SJSA1 (cell line): ENCODE measurements around the gene PELI2. TPM values are rescaled to one million over a fixed set of nuclear protein-coding genes. Genes with fewer than 3 reads are reported as not detected.
A peak's percentile ranks its signal among the peaks of the same experiment; 100 is the strongest.

Source experiments
- DNase-seq, 2 experiments: peaks; one replicate each; pipeline ENCODE4 v3.0.0-alpha.2; 2015 to 2020; ENCODE audit warnings: low spot score in 2 of 2, low read depth in 1 of 2
- H3K27ac ChIP-seq: fragments of 250-450 bp; sonication (Bioruptor Pico); 2 replicates; pipeline ENCODE4 v1.5.1; 2020; ENCODE audit warnings: mild to moderate bottlenecking, moderate library complexity
- H3K27me3 ChIP-seq: fragments of 250-450 bp; sonication (Bioruptor Pico); replicated peaks from 2 replicates; pipeline ENCODE4 v1.5.1; 2020; ENCODE audit warnings: mild to moderate bottlenecking, moderate library complexity
- H3K36me3 ChIP-seq: fragments of 250-450 bp; sonication (Bioruptor Pico); 2 replicates; pipeline ENCODE4 v1.5.1; 2020; ENCODE audit warnings: mild to moderate bottlenecking
- H3K4me1 ChIP-seq: fragments of 250-450 bp; sonication (Bioruptor Pico); replicated peaks from 2 replicates; pipeline ENCODE4 v1.6.1; 2021; ENCODE audit warnings: mild to moderate bottlenecking
- H3K4me3 ChIP-seq: fragments of 250-450 bp; sonication (Bioruptor Pico); 2 replicates; pipeline ENCODE4 v1.5.1; 2020; ENCODE audit warnings: mild to moderate bottlenecking
- H3K9me3 ChIP-seq: fragments of 250-450 bp; sonication (Bioruptor Pico); replicated peaks from 2 replicates; pipeline ENCODE4 v1.5.1; 2020; ENCODE audit warnings: mild to moderate bottlenecking
- total RNA-seq: library from RNA; depleted of rRNA; stranded (reverse); fragments of >200 nt; shearing (Covaris generic); gene quantifications from 2 replicates; pipeline ENCODE4 v1.2.3, GENCODE V29; 2014

Gene PELI2
- total RNA-seq, 1 experiment from 2014 or later = 9.6 TPM

DNA sequence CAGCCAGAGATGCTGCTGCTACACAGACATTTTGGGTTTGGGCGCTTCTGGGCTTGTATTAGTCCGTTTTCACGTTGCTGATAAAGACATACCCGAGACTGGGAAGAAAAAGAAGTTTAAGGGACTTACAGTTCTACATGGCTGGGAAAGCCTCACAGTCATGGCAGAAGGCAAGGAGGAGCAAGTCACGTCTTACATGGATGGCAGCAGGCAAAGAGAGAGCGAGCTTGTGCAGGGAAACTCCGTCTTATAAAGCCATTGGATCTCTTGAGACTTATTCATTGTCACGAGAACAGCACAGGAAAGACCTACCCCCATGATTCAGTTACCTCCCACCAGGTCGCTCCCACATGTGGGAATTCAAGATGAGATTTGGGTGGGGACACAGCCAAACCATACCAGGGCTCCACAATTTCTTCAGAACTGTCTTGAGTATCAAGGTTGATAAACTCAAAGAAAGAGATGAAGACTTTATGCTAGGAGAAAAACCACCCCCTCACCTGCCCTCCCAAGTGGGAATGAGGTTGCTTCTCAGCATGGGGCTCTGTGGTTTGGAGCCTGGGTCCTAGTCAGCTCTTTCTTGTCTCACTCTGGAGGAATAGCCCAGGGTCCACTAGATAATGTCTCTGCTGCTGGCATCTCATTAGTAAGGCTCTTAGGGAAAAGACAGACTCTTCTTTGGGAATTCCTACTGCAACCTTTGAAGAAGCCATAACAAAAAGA, 200.3 kb downstream of the PELI2 start:
- H3K27ac ChIP-seq = no peak overlapping the region
- DNase-seq = no peak
- no peaks in the 10 kb centered on the region; the same call in 1 of the 2 replicates for H3K36me3 ChIP-seq
- no peaks in the 10 kb centered on the region for H3K27me3 ChIP-seq
- H3K4me3 ChIP-seq = no peak overlapping the region
- no peaks in the 10 kb centered on the region for H3K9me3 ChIP-seq
- H3K4me1 ChIP-seq = no peaks in the 10 kb centered on the region

DNA sequence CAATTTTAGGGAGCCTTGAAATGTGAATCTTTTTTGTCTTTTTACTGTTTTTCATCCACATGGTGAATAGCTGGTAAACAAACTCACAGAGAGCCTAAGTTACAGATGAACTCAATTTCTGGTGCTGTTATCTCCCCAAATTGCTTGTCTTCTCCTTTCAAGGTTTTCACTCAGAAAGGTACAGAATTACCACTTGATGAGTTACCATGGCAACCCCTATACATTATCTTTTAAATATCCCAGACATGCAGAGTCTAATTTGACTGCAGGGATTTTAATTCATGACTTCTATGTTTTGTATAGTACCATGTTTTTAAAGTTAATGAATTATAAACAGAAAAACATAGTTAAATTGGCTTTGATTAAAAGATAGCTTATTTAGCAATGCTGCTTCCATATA, 203.7 kb downstream of the PELI2 start:
- no peak for DNase-seq
- no peaks in the 10 kb centered on the region for H3K27me3 ChIP-seq
- no peaks in the 10 kb centered on the region; the same call in 1 of the 2 replicates for H3K36me3 ChIP-seq
- H3K9me3 ChIP-seq = no peaks in the 10 kb centered on the region
- H3K4me1 ChIP-seq = peaks cover 17% of the 10 kb centered on the region
- no peak overlapping the region for H3K27ac ChIP-seq
- no peak overlapping the region for H3K4me3 ChIP-seq

DNA sequence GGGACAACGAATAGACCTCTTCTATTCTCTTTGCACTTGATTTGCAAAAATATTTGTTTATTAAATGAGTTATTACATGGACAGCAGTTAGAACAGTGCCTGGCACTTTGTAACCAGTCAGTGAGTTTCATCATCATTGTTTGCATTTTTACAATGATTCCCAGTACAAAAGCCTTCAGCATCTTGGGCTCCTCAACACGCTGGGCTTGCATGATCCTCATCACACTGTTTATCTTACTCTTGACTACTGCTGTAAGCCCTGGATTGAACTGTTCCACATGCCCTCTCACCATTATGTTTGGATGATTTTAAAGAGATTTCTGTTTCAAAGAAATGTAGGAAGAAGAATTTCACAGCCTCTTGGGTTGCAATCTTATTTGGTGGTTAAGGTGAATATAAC, 204.3 kb downstream of the PELI2 start:
- Histone ChIP-seq H3K9me3 (no peaks in the 10 kb centered on the region), H3K4me1 (peaks cover 17% of the 10 kb centered on the region), H3K36me3 (no peaks in the 10 kb centered on the region; the same call in 1 of the 2 replicates), H3K27ac (no peak overlapping the region), H3K4me3 (no peak overlapping the region), H3K27me3 (no peaks in the 10 kb centered on the region)
- DNase-seq = no peak

DNA sequence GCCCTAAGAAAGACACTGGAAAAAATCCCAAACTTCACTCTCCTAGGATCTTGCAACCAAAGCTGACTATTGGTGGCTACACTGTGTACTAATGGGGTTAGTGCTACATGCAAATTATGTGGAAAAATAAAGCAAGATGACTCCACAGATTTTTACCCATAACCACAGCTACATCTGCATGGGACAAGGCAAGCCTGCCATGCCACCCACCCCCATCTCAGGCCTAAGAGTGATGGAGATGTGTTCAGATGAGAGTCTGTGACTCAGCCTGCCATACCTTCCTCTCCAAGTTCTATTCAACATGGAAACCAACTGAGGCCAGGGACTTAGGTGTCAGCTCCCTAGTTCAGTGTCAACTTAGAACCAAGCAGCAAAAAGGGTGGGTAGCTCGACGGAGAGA, 206.2 kb downstream of the PELI2 start:
- H3K27ac ChIP-seq = no peak overlapping the region
- no peak overlapping the region for H3K4me3 ChIP-seq
- H3K36me3 ChIP-seq = no peaks in the 10 kb centered on the region; the same call in 1 of the 2 replicates
- no peaks in the 10 kb centered on the region for H3K27me3 ChIP-seq
- H3K4me1 ChIP-seq = peaks cover 17% of the 10 kb centered on the region
- DNase-seq = no peak
- H3K9me3 ChIP-seq = no peaks in the 10 kb centered on the region

DNA sequence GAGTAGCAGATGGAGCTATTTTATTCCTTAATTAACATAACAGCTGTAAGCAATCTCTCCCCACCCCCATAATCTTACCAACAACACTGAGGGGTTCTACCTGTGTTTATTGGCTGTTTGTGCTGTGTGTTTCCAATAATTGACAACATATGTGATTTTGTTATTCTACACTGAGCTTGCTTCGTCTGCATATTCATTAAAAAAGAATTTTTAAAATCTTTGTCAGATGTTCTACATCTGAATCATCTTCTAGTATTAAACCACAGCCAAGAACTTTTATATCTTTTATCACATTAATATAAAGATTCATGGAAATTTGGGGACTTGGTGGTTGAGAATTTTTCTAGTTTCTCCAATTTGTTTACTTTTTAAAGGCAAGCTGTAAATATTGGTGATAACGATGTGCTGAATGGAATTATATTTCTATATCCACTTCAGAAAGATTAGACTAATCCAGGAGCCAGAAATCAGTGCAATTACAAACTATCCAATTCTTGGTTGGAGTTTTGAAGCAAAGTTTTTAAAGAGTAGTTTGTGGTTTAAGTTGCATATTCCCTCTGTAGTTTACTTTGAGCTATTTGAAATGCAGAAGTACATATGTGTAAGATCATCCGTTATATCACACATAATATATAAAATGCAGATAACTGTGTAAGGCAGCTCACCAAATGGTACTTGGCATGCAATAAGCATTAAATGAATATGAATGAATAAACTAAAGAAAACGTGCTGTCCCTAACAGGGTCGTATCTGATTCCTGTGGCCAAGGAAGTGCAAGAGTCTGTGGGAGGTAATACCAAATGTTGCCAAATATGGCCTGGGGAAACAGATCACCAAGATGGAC, 206.9 kb downstream of the PELI2 start:
- Histone ChIP-seq H3K27ac (peak overlapping the region; percentile 15; the same call in 1 of the 2 replicates), H3K36me3 (no peaks in the 10 kb centered on the region; the same call in 1 of the 2 replicates), H3K4me3 (no peak overlapping the region), H3K4me1 (peaks cover 17% of the 10 kb centered on the region), H3K9me3 (no peaks in the 10 kb centered on the region), H3K27me3 (no peaks in the 10 kb centered on the region)
- no peak for DNase-seq

DNA sequence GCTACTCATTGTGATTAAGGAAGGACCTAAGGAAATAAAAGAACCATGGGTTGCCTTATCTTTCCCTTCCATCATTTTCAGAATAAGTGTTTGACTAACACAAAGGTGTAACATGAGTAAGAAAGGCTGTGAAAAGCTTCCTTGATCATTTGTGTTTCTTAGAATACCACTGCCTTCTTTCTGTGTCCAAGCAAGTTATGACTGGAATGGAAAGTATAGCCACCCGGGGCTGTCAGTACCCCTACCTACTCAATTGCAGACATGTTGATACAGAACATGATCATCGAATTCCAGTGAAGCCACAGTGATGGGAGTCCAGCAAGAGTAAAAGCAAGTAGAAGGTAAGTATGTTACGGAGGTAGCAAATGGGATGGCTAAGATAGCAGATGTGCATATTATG, 209.8 kb downstream of the PELI2 start:
- Histone ChIP-seq H3K27me3 (no peaks in the 10 kb centered on the region), H3K4me1 (peaks cover 23% of the 10 kb centered on the region), H3K27ac (no peak overlapping the region), H3K4me3 (no peak overlapping the region), H3K36me3 (no peaks in the 10 kb centered on the region), H3K9me3 (no peaks in the 10 kb centered on the region)
- no peak for DNase-seq

DNA sequence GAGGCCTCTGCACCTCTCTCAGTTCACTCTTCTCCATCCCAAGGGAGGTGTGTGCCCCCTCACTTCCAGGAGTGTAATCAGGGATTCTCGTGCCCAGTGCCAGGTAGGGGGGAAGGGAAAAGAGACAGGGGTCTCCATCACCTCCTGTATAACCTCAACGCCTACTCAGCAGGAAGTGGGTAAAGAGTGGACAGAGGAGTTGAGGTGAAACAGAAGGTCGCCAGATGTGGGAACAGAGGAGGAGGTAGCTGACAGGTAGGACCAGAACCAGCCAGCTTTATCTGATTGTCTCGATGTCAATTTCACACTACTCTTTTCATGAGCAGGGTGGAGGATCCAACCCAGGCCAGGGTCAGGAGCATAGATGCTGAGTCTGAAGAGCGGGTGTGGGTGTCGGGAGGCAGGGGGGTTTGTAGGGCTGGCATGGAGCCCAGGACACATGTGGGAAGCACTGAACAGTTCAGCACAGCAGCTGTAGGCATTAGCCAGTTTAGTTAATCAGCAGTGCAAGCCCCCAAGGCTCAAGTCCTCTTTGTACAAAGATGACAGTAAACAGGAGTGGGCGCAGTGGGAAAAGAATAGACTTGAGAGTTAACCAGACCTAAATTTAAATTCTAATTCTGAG, 213.5 kb downstream of the PELI2 start:
- H3K4me1 ChIP-seq = peaks cover 27% of the 10 kb centered on the region
- H3K4me3 ChIP-seq = no peak overlapping the region
- no peak for DNase-seq

DNA sequence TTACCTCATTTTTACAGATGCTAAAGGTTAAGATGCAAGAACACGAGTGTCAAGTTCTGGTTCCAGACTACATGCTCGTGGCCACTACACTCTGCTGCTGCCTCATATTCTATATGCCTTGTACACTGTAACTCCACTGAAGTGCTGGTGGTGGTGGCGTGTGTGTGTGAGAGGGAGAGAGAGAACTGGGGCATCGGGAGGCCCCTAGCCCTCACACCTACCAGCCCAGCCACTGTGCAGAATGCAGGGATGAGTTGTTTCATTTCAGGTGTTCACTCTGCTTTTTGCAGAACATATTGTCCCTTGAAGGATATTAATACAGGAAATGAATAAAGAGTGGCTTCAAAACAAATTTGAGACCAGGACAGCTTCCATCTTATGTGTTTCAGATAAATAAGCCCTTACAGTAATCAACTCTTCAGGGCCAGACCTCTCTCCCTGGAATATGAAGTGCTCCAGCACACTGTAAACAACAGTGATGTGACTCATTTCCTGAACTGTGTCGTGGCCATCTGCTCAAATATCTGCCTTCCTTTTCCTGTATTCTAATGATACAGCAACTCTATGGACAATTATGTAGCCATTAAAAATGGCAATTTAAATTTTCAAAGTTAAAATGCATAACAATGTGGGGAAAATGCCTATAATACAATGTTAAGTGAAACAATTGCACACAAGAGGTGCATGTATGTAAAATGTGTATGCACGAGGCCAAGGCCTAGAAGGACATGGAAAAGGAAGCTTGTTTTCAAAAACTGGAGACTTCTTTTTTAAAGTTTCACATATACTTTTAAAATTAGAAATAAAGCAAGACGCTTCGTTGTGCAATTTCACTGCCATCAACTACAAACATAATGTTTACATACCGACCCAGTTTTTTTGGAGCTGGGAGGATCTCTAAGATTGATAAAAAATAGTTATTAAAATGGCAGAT, 215.4 kb downstream of the PELI2 start:
- H3K27me3 ChIP-seq = no peaks in the 10 kb centered on the region
- H3K36me3 ChIP-seq = no peaks in the 10 kb centered on the region
- H3K4me1 ChIP-seq = peaks cover 30% of the 10 kb centered on the region
- peak overlapping the region; percentile 71 for H3K27ac ChIP-seq
- no peak overlapping the region for H3K4me3 ChIP-seq
- peak; percentile 64 to 75 for DNase-seq
- no peaks in the 10 kb centered on the region for H3K9me3 ChIP-seq

More for the DNA sequence above, 213.5 kb downstream of the PELI2 start:
- H3K27me3 ChIP-seq = no peaks in the 10 kb centered on the region
- no peak overlapping the region for H3K27ac ChIP-seq
- H3K9me3 ChIP-seq = no peaks in the 10 kb centered on the region
- no peaks in the 10 kb centered on the region for H3K36me3 ChIP-seq

DNA sequence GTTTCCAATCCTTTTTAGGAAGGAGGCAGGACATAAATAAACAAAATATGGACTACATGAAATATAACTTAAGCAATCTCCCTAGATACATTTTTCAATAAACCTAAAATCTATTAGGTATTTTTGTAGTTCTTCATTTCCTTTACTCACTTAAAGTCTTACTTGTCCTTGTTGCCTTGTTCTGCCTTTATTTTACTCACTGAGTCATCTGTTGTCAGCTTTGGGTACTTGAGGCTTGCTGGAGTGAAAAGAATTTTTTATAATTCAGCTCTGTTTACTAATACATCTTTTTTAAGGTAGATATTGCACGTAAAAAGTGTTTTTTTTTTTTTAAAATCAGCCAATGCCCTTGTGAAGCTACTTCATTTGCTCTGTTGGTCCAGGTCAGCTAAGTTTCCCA, 216.2 kb downstream of the PELI2 start:
- peak in 1 of 2 experiments; percentile 33 for DNase-seq
- Histone ChIP-seq H3K36me3 (no peaks in the 10 kb centered on the region), H3K4me1 (peaks cover 39% of the 10 kb centered on the region), H3K9me3 (no peaks in the 10 kb centered on the region), H3K27me3 (no peaks in the 10 kb centered on the region), H3K27ac (peak overlapping the region; percentile 71), H3K4me3 (no peak overlapping the region)

DNA sequence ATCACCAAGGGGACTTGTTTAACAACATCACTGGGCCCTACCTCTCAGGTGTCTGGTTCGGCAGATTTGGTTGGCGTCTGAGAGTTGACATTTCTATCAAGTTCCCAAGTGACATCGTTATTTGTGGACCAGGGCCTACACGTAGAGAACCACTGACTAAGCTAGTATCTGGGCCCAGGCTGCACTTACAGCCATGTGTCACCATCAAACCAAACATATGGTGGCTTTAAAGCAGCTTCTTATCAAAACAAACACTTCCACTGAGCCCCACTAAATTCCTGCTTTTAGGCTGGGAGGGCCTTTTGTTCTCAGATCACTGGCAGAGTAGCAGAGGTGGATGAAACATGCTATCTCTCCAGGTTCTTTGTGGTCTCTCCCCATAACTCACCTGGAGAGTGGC, 220.5 kb downstream of the PELI2 start:
- Histone ChIP-seq H3K9me3 (no peaks in the 10 kb centered on the region), H3K27me3 (no peaks in the 10 kb centered on the region), H3K4me3 (no peak overlapping the region), H3K36me3 (no peaks in the 10 kb centered on the region), H3K27ac (peak overlapping the region; percentile 50; the same call in 1 of the 2 replicates), H3K4me1 (peaks cover 53% of the 10 kb centered on the region)
- peak in 1 of 2 experiments; percentile 34 for DNase-seq

DNA sequence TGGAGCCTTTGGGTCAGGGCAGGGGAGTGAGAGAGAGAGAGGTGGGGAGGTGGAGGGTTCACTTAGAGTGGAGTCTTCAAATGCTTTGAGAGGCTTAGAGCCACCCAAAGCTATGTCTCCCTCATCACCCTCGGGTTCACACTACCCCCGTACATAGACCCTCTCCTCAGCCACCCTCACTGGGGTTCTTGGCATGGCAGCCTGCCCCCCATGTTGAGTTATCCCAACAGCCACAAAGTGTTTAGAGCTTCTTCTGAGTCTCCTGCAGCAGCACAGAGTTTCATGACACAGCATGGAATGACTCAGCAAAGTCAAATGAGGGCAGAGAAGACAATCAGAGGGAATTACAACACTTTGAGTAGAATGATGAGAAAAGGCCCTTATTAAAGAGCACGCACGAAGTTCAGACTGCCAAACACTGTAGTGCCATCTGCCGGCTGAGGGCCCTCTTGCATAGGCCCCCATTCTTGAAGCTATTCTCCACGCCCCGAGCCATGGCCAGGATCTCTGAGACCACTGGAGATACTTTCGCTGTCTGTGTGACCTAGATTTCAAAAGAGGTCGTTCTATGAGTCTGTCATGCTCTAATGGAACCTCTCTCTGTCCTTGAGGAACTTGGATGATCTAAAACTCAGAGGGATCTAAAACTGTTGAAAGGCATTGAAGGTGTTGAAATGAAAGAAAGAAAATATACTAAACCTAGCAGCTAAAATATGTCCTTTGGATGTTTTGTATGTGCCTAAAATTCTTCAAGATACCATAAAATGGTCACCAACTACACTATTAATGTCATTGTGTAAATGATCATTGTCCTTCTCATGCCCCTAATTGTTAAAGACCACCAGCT, 221.9 kb downstream of the PELI2 start:
- H3K27ac ChIP-seq = peak overlapping the region; percentile 50
- no peaks in the 10 kb centered on the region for H3K36me3 ChIP-seq
- H3K4me1 ChIP-seq = peaks cover 39% of the 10 kb centered on the region
- H3K4me3 ChIP-seq = no peak overlapping the region
- H3K9me3 ChIP-seq = no peaks in the 10 kb centered on the region
- no peaks in the 10 kb centered on the region for H3K27me3 ChIP-seq
- DNase-seq = peak; percentile 79 to 87

DNA sequence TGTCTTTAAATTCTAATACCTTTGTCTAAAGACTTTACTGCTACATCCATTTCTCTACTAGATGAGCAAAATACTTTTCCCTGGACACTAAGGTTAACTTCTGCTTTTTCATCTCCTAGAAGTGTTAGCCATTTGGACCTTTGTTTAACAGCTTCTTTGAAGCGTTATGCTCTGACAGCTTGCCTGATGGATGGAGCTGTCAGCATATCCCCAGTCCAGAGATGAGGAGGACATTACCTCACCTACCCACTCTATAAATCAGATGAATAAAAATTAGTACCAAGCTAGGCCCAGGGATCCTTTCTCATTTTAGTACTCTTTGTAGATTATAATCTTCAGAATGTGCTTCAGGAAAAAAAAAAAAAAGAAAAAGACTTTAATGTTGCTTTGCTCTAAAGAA, 222.7 kb downstream of the PELI2 start:
- Histone ChIP-seq H3K4me1 (peaks cover 39% of the 10 kb centered on the region), H3K4me3 (no peak overlapping the region), H3K9me3 (no peaks in the 10 kb centered on the region), H3K36me3 (no peaks in the 10 kb centered on the region), H3K27me3 (no peaks in the 10 kb centered on the region), H3K27ac (no peak overlapping the region)
- no peak for DNase-seq
